Tibial nerve (tissue), 4 donors: Measurements from ENCODE around the gene KAT2A. TPM values are rescaled to one million over a fixed set of nuclear protein-coding genes. Genes with fewer than 3 reads are reported as not detected.

Source experiments
- DNase-seq, 2 donors: peaks; one replicate each; pipeline ENCODE4 v3.0.0-alpha.2; 2019; ENCODE audit warnings: low spot score in 2 of 2
- H3K27ac ChIP-seq, 4 donors: fragments of 200-600 bp; sonication (generic) in 3 of 4; one replicate each; pipeline ENCODE4 v1.5.1; 2017 to 2019; ENCODE audit warnings: mild to moderate bottlenecking in 1 of 4
- H3K27me3 ChIP-seq, 2 donors: fragments of 200-600 bp; sonication (generic) in 1 of 2; one replicate each; pipeline versions ENCODE4 v1.5.1 to v1.6.0; 2017 to 2019
- H3K36me3 ChIP-seq, 3 donors: fragments of 200-600 bp; sonication (generic); one replicate each; pipeline ENCODE4 v1.5.1; 2018 to 2019
- H3K4me1 ChIP-seq, 4 donors: fragments of 200-600 bp; sonication (generic) in 3 of 4; one replicate each; pipeline ENCODE4 v1.5.1; 2017 to 2019
- H3K4me3 ChIP-seq, 4 donors: fragments of 200-600 bp; sonication (generic) in 3 of 4; one replicate each; pipeline ENCODE4 v1.5.1; 2017 to 2019; ENCODE audit warnings: mild to moderate bottlenecking in 1 of 4, moderate library complexity in 1 of 4
- H3K9me3 ChIP-seq, 4 donors: fragments of 200-600 bp; sonication (generic) in 3 of 4; one replicate each; pipeline ENCODE4 v1.5.1; 2017 to 2019
- CTCF ChIP-seq, 5 experiments: fragments of 200-600 bp in 3 of 5; fragments of 450-650 bp in 2 of 5; sonication (generic) in 3 of 5; IDR thresholded peaks; one replicate each; pipeline ENCODE4 v1.5.1; 2016 to 2019; ENCODE audit warnings: antibody characterized with exemption in 5 of 5, mild to moderate bottlenecking in 3 of 5, moderate library complexity in 2 of 5
- EP300 ChIP-seq, 2 donors: sonication (generic); formaldehyde crosslinking; IDR thresholded peaks; one replicate each; pipeline ENCODE4 v1.6.1; 2017; ENCODE audit warnings: antibody characterized with exemption in 2 of 2, mild to moderate bottlenecking in 1 of 2
- POLR2A ChIP-seq, 2 donors: fragments of 450-650 bp; IDR thresholded peaks; one replicate each; pipeline ENCODE4 v1.6.1; 2017; ENCODE audit warnings: antibody characterized with exemption in 2 of 2, mild to moderate bottlenecking in 2 of 2, moderate library complexity in 2 of 2
- WGBS, 2 donors: methylation state at CpG; one replicate each; pipeline ENCODE4 v1.1.5; 2018; 5-methylcytosine and 5-hydroxymethylcytosine counted together
- total RNA-seq, 4 donors: library from RNA; depleted of rRNA; stranded (reverse); fragments of >200 nt; gene quantifications; one replicate each; pipeline ENCODE4 v1.1.0, GENCODE V29; 2016

The KAT2A gene
- total RNA-seq, 4 donors from 2014 or later = 92.2 to 143 (median 105) TPM

- Histone ChIP-seq H3K36me3 (peaks cover 0 to 60% (median 3%) of the 10 kb centered on the region in 3 donors), H3K27me3 (no peaks in the 10 kb centered on the region), H3K4me3 (peak within 1 kb of the TSS in 1 of 4 donors; percentile 18), H3K27ac (peak within 1 kb of the TSS in 2 of 4 donors; percentile 51 to 83), H3K9me3 (no peaks in the 10 kb centered on the region), H3K4me1 (peaks cover 0 to 35% (median 14%) of the 10 kb centered on the region in 4 donors)
- no peak for DNase-seq
- 71 to 72% methylated on average over 37 to 51 of the region's 61 CpGs for WGBS, 2 donors
- TF ChIP-seq CTCF (IDR thresholded peaks at IDR 0.05) = no peak
- TF ChIP-seq POLR2A (IDR thresholded peaks at IDR 0.05) = no peak
- TF ChIP-seq EP300 (IDR thresholded peaks at IDR 0.05) = no peak
Observed at GRCh38 chr17:42122371-42123303, 1.5 kb upstream of the KAT2A start, which contains the start of gene HSPB9. Gene HSPB9, plus strand, starts transcription at chr17:42122804. Its CDS starts 47 bp downstream, at chr17:42122851.

GRCh38 chr17:42120161-42120769 is 902 bp downstream of the KAT2A start:
- Histone ChIP-seq H3K9me3 (no peaks in the 10 kb centered on the region), H3K27ac (peak overlapping the region in 1 of 4 donors; percentile 83), H3K4me1 (peaks cover 0 to 43% (median 14%) of the 10 kb centered on the region in 4 donors), H3K36me3 (peaks cover 0 to 60% (median 0%) of the 10 kb centered on the region in 3 donors), H3K4me3 (peak overlapping the region in 3 of 4 donors; percentile 48 to 94 (median 89)), H3K27me3 (no peaks in the 10 kb centered on the region)
- TF ChIP-seq EP300 (IDR thresholded peaks at IDR 0.05) (no peak), POLR2A (IDR thresholded peaks at IDR 0.05) (no peak), CTCF (IDR thresholded peaks at IDR 0.05) (no peak)
- no peak for DNase-seq
- 53 to 59% methylated on average over 7 of the region's 7 CpGs for WGBS, 2 donors

- WGBS, 2 donors = 91 to 93% methylated on average over 18 of the region's 18 CpGs
- Histone ChIP-seq H3K4me1 (peaks cover 0 to 43% (median 14%) of the 10 kb centered on the region in 4 donors), H3K36me3 (peaks cover 0 to 59% (median 0%) of the 10 kb centered on the region in 3 donors)
Observed at GRCh38 chr17:42119301-42119700, 1.9 kb downstream of the KAT2A start.

GRCh38 chr17:42118545-42118944 is 2.6 kb downstream of the KAT2A start:
- peaks cover 0 to 63% (median 0%) of the 10 kb centered on the region in 3 donors for H3K36me3 ChIP-seq
- H3K27me3 ChIP-seq = no peaks in the 10 kb centered on the region
- DNase-seq = no peak
- no peak for TF ChIP-seq EP300 (IDR thresholded peaks at IDR 0.05)
- no peak for TF ChIP-seq POLR2A (IDR thresholded peaks at IDR 0.05)
- TF ChIP-seq CTCF (IDR thresholded peaks at IDR 0.05) = peak in 2 of 5 experiments; percentile 10 to 17
- H3K27ac ChIP-seq = no peak overlapping the region
- H3K4me3 ChIP-seq = no peak overlapping the region
- peaks cover 0 to 43% (median 14%) of the 10 kb centered on the region in 4 donors for H3K4me1 ChIP-seq
- 79 to 88% methylated on average over 2 of the region's 2 CpGs for WGBS, 2 donors
- H3K9me3 ChIP-seq = no peaks in the 10 kb centered on the region

More at GRCh38 chr17:42119301-42119700, 1.9 kb downstream of the KAT2A start:
- Histone ChIP-seq H3K27ac (no peak overlapping the region), H3K9me3 (no peaks in the 10 kb centered on the region), H3K4me3 (no peak overlapping the region), H3K27me3 (no peaks in the 10 kb centered on the region)
- no peak for TF ChIP-seq EP300 (IDR thresholded peaks at IDR 0.05)
- no peak for TF ChIP-seq POLR2A (IDR thresholded peaks at IDR 0.05)
- TF ChIP-seq CTCF (IDR thresholded peaks at IDR 0.05) = no peak
- DNase-seq = no peak
